Activated naive CD4-positive, alpha-beta T cell treated with Interleukin-2 at 50 U/mL for 16 hours (primary cell): ENCODE measurements around the gene SYT9.

Experiments used
- DNase-seq: peaks from one replicate; pipeline ENCODE4 v3.0.0-alpha.2; 2020

The SYT9 gene, protein sequence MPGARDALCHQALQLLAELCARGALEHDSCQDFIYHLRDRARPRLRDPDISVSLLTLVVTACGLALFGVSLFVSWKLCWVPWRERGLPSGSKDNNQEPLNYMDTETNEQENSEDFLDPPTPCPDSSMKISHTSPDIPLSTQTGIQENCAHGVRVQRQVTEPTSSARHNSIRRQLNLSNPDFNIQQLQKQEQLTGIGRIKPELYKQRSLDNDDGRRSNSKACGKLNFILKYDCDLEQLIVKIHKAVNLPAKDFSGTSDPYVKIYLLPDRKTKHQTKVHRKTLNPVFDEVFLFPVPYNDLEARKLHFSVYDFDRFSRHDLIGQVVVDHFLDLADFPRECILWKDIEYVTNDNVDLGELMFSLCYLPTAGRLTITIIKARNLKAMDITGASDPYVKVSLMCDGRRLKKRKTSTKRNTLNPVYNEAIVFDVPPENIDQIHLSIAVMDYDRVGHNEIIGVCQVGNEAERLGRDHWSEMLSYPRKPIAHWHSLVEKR

DNA sequence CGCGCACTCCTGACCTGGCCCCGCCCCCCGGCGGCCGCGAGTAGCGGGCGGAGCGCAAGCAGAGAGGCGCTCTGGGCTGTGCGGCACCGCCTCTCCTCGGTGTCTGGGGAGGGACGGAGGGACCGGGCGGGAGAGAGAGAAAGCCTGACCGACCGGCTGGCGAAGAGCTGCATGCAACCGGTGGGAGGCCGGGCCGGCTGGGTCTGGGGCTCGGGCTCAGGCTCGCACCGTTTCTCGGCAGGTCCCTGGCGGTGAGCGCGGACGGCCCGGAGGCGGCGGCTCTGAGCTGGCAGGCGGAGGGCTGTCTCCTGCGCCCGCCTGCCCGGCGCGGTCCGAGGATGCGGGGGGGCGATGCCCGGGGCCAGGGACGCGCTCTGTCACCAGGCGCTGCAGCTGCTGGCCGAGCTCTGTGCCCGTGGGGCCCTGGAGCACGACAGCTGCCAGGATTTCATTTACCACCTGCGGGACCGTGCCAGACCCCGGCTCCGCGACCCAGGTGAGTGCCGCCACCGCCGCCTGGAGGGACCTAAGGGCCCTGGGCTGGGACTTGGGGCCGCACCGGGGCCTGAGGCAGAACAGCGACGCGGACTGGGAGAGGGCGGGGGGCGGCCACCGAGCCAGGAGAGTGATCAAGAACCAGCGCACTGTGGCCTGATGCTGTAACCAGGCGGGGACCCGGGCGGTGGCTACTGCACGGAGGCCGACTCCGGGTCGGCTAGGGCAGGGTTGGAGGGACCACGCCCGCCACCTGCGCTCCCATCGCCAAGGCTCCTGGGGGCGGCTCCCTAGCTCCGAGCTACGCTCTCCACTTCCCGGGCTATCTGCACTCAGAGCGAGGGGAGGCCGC lies at the start of gene SYT9:
SYT9 (plus strand) TSS at position 69 of the 847 bp plus-strand sequence; CDS start at position 352, 283 bp downstream.
- no peak for DNase-seq

DNA sequence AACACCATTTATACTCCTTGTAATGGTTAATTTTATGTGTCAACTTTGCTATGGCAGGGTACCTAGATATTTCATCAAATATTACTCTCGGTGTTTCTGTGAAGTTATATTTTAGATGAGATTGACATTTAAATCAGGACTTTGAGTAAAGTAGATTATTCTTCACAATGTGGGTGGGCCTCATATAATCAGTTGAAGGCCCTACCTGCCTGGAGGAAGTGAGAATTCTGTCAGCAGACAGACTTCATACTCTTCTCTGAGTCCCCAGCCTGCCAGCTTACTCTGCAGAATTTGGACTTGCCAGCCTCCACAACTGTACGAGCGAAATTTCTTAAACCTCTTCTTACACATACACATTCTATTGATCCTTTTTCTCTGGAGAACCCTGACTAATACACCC lies 49.3 kb upstream of the SYT9 start:
- no peak for DNase-seq

DNA sequence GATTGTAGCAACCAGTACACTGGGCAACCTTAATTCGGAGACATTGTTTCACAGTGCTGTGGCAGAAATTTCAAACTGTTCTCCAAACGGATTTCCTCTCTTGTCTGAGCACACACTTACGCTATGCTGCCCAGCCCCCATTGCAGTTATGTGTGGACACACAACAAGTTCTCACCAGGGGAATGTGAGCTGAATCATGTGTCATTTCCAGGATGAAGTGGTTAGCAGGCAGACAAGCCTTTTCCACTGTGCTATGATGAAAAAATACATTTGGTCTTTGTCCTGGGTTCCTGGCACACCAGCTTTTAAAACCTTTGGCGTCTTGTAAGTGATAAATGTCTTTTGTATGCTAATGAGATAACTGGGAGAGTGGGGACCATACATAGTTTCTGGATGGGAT lies 46.9 kb upstream of the SYT9 start:
- no peak for DNase-seq

DNA sequence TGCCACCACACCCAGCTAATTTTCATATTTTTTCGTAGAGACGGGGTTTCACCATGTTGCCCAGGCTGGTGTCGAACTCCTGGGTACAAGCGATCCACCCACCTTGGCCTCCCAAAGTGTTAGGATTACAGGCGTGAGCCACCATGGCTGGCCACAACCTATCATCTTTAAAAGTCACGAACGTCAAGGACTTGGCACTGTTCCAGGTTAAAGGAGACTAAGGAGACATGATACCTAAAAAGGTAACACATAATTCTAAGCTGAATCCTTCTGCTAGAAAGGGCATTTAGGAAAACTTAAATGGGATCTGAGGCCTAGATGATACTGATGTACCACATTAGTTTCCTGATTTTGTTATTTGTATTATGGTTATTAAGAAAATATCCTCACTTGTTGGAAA lies 43.3 kb upstream of the SYT9 start:
- DNase-seq: no peak

DNA sequence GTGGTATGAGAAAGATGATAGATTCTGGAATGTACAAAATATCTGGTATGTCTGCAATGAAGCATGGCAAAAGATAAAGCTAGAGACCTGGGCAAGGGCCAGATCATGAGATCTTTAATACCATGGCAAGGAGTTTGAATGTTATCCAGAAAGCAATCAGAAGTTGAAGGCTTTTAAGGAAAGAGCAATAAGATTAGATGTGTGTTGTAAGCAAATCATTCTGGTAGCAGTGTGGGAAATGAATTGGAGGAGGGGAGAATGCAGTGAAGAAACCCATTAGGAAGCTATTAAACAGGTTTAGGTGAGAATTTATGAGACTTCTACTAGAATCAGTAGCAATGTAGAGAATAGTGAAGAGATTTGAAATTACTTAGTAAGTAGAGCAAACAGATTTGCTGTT lies 32.2 kb upstream of the SYT9 start:
- DNase-seq: no peak

DNA sequence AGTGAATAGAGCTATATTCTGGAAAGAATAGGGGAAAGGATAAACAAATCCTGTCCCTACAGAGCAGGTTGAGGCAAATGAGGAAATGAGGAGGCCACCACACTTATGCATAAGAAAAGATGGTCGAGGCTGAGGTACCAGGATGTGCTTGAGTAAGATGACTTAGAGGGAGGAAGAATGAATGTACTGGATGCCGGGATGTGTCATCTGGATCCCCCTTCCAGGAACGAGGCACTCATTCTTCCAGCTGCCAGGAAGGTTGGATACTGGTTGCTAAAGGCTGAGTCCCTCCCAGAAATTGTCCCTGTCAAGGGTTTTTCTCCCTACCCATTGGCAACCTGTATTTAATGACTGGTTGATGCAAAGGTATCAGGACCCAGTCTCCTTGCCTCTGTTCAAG lies 31.1 kb upstream of the SYT9 start:
- no peak for DNase-seq

DNA sequence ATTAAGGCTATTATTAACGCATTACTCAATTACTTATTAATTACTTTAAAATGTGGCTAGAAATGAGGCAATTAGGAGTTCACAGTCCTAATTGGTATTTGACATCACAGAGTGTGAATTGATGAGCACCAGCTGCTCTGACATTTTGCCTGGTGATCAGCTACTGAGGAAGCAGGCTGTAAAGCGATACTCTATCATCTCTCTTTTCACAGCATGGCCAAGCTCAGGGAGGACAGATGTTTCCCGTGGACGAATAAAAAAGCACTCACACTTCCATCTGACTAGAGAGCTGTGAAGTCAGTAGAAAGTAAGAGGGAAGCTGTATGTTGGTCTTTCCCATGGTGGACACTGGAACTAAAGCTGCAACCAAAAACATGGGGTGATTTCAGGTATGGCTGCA lies 29.1 kb upstream of the SYT9 start:
- no peak for DNase-seq

DNA sequence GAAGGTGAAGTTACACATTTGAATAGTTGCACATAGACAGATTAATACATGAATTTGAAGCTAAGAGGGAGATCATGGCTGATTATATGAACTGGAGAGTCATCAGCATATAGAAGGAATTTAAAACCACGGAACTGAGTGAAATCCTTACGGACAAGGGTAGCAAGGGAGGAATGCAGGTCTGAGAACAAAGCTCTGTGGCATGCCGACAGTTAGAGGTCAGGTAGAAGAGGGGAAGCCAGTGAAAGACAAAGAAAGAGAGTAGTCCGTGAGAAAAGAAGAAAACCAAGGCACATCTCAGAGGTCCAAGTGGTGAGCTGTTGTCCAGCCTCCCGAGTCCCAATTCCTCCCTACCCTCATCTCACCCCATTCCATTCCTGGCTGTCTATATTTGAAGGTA lies 11.8 kb upstream of the SYT9 start:
- DNase-seq: no peak

DNA sequence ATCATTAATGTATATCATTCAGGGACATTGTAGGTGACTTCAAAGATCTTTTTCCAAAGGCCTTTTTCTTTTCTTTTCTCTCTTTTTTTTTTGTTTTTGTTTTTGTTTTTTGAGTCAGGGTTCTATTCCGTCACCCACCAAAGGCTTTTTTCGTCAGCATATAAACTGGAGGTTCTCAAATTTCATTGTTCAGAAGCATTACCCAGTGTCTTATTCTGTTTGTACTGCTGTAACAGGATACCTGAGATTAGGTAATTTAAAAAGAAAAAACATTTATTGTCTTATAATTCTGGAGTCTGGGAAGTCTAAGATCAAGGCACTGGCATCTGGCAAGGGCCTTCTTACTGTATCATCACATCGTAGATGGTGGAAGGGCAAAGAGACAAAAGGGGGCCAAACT lies 6.4 kb upstream of the SYT9 start:
- no peak for DNase-seq

DNA sequence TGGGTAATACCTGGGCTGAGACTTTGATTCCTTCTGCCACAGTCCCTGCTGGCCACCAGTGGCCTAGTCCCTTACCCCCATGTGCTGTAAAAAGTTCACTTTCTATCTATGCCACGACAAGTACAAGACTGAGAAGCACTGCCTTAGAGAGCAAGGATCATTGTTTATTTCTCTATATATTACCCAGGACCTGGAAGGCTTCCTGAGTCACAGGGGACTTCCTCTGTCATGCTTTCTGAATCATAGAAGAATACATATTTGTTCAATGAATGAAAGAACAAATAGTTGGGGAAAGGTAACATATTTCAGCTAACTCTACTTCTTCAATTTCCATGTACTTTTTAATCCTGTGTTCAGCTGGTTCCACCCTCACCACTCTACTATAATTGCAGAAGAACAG lies 5.5 kb upstream of the SYT9 start:
- no peak for DNase-seq

DNA sequence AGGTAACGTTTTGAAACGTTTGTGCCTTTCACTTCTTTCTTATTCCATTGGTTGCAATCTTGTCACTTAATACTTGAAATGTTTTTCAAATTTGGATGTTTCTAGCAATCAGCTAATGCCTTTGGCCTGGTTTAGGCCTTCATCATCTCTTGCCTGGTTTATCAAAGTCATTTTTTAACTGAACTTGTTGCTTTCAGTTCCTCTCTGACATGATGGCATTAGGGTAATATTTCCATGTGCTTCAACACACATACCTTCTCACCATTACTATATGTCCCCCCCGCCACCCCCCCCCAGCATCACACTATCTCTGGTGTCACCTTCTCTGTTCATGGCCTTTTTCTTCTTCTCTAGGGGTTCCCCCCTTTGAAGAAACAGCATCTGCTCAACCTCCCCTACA lies 1.5 kb upstream of the SYT9 start:
- no peak for DNase-seq

DNA sequence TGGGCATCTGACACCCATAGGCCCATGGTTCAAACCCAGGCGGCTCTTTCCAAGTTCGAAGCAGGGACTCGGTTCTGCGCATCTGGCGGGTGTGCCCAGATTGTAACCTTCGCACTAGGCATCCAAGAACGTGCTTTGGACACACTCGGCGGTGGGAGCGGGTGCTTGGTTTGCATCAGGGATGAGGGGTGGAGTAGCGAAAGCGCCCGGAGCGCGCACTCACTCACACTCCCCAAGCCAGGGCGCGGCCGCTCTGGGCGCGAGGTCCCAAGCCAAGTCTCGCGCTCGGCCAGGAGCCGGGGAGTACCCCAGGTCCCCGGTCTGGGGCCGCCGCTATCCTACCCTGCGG lies 243 bp upstream of the SYT9 start:
- DNase-seq: no peak

DNA sequence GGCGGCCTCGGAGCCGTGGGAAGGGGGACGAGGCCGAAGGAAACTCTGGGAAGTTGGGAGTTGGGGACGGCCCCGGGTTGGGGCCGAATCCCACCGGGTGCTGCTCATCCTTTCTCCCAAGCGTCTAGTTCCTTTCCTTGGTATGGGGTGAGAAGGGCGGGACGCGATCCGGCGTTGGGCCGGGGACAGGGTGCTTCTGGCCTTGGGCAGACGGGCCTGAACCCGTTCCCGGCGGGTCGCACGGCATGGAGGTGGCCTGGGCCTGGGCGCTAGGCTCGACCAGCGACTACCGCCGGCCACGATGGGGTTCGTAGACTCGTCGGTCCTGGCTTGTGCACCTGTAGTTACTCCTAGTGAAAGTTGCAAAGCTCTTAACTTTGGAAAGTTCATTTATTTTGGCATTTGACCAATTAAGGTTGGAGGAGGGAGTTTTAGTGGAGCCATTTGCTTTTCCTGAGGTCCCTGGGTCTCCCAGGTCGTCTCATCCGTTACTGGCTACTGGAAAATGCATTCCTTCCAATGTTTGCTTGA lies 1.0 kb downstream of the SYT9 start:
- no peak for DNase-seq

DNA sequence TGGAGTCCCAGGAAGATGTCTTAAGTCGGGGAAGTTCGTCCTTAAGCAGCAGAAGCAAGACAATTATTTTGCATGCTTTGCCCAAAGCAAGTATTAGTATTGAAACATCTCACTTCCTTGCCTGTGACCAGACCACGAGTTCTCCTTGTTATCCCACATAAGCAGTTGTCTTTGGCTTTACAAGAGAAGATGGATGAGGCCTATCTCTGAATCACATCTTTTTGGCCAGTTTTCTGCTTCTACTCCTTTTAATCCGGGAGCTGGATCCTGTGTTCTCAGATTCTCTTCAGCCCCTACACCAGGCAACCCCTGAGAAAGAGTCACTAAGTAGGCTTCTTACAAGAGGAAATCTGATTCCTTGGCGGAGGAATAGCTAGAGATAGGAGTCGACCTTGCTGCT lies 2.1 kb downstream of the SYT9 start:
- DNase-seq: no peak

DNA sequence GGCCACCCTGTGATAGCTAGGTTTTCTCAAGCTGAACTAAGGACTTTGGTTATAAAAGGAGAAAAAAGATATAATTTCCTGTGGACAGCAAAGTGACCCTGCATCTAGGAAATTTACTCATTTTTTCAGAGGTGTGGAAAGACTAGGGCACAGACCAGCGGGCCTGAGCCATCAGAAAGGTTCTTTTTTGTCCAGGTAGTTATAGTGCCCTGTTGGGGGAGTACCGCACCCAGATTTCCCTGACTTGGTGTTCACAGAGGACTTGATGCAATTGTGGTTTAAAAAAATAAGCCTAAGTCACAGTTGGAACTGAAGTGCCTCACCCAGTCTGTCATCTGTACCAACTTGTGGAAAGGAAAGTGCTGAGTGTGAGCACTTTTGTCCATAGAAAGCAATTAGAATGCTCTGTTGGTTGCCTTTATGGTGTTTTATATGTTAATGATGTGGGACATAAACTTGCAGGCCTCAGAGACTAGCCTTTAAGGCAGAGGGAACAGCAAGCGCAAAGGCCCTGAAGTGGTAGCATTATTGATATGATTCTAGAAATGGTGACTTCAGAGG lies 3.1 kb downstream of the SYT9 start:
- DNase-seq: no peak

DNA sequence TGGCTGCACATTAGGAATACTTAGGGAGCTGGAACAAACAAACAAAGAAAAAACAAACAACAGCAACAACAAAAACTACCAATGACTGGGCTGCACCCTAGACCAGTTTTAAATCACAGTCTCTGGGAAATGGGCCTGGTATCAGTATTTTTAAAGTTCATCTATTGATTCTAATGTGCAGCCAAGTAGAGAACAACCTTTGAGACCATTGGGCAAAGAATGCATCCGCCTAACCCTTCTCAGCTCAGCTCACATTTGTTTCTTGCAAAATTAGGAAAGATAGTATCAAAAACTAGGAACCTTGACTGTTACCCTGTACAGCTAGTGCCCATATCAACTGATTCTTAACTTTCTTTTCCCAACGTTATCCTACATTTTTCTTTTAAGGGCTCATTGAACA lies 5.2 kb downstream of the SYT9 start:
- no peak for DNase-seq

DNA sequence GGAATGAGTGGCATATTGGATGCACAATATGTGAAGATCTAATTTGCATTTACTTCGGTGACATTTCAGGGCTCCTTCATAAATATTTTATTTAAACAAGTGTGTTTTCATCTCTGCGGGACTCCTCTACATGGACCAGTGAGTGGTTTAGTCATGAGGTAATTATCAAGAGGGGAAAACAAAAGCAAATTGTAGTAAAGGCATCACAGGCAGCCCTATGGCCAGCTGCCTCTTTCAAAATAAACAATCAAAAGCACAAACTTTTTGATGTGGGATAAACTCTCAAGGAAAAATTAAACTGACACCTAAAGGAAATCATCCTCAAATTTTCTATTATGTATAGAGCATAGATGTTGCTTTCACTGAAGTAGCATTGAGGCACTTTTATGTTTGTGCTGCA lies 6.0 kb downstream of the SYT9 start:
- DNase-seq: no peak

DNA sequence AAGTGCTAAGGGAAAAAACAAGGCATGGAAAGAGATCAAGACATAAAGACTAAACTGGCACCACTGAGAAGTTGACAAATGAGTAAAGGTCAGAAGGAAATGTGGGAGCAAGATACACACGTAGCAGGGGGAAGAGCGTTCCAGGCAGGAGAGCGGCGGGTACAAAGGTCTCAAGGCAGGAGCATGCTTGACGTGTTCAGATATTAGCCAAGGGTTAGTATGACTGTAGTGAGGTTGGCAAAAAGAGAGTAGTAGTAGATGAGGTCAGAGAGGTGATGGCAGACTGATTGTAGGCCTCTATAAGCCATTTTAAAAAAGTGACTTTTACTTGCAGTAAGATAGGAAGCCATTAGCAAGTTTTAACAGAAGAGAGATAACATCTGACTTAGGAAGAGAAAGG lies 9.9 kb downstream of the SYT9 start:
- no peak for DNase-seq

DNA sequence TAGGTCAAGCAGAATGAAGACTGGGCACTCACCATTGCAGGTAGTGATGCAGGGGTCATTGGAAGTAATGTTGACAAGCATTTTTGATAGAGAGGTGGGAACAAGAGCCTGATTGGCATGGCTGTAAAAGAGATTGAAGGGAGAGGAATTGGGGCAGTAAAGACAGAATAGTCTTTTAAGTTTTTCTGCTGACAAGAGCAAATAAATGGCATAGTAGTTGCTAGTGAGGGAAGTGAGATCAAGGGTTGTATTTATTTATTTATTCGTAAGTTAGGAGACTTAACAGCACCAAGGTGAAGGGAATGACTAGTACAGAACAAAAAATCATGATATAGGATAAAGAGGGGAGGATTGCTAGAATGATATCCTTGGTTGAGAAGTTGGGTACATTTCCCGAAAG lies 11.0 kb downstream of the SYT9 start:
- no peak for DNase-seq

DNA sequence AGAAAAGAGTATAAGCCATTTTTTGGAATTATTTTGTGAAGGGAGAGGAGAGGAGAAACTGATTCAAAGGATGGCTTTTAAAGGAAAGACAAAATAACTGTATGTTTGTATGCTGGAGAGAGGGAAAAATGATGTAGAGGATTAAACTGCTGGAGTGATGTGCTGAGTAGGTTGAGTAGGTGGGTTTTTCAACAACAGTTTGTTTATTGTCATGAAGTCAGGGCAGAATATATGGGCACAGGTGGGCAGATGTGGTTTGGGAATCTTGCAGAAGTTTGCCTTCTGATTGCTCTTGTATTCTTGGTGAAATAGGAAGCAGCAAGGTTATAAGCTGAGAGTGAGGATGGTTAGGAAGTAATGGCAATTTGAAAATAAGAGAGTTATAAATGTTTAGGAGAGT lies 12.1 kb downstream of the SYT9 start:
- no peak for DNase-seq

DNA sequence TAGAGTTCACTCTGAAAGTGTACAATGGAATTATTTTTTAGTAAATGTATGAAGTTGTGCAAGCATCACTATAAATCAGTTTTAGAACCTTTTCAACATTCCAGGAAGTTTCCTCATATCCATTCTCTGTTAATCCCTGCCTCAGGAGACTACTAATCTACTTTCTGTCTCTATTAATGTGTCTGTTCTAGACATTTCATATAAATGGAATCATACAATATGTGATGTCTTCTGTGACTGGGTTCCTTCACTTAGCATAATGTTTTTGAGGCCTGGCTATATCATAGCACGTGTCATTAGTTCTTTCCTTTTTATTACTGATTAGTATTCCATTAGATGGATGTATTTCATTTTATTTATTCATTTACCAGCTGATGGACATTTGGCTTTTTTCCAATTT lies 17.1 kb downstream of the SYT9 start:
- DNase-seq: no peak

DNA sequence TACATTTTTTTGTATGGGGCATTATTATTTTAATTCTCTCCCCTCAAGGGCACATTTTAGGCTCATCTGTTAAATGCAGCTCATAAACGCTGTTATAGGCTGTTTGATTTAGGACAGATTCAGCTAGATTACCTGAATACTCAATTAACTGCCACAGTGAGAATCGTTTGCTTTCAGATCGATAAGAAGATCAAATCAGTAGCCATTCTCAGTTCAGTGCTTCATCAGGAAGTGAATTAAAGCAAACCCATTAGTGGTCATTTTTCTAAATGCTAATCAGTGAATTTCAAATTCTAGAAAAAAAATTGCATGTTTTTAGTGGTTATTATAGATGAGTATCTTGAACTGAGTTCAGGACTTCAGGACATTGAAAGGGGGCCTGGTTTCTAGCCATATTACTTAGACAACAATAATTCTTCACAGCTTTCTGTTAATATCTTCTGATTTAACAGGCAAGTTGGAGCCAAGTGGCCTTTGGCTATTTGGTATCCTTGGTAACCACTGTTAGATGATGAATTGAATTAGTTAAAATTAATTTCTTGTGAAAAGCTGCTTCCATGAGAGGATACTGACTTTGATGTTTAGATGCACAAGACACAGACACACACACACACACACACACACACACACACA lies 18.6 kb downstream of the SYT9 start:
- DNase-seq: no peak

DNA sequence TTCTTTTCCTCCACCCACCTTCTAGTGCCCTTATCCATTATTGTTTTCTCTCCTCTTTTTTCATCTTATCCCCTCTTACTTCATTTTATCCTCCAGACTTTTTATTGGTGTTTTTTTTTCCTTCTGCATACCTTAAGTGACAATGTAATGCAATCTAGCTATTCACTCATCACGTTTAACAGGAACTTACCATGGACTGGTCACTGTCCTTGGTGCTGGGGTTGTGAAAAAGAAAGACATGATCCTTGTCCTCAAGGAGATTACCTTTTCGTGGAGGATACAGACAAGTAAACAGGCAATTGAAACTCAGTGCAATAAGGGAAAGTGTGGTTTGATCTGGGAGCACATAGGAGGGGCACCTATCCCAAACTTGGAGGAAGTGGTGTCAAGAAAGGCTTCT lies 20.7 kb downstream of the SYT9 start:
- DNase-seq: no peak
